Astrocyte (in vitro differentiated cells and primary cell): Measurements from ENCODE around the gene HNRNPA2B1.

Source experiments
- EZH2 ChIP-seq: IDR thresholded peaks from 2 replicates; pipeline ENCODE4 v1.6.1; 2012; ENCODE audit warnings: mild to moderate bottlenecking, low read length, inconsistent platforms; ENCODE audit not compliant: insufficient read depth
- TF ChIP-seq, protein P1 (sequence below): IDR thresholded peaks from 2 replicates; pipeline ENCODE4 v1.5.1; 2011; ENCODE audit warnings: low read depth, mild to moderate bottlenecking, inconsistent platforms, low read length, moderate library complexity; ENCODE audit not compliant: insufficient read depth

DNA sequence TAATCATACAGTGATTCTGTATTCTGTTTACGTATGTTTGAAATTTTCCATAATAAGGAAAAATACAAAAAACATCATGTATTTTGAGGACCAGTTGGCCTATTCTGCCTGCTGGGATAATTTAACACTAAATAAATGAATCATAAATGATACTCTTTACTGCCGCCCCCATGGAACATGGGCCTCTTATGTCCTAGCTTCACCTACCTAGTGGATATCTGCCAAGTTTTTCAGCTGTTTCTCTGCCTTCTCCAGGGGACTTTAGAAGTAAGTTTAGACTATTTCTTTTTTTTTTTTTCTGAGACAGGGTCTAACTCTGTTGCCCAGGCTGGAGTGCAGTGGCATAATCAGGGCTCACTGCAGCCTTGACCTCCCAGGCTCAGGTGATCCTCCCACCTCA lies 38.1 kb downstream of the HNRNPA2B1 start:
- TF ChIP-seq, protein P1, sequence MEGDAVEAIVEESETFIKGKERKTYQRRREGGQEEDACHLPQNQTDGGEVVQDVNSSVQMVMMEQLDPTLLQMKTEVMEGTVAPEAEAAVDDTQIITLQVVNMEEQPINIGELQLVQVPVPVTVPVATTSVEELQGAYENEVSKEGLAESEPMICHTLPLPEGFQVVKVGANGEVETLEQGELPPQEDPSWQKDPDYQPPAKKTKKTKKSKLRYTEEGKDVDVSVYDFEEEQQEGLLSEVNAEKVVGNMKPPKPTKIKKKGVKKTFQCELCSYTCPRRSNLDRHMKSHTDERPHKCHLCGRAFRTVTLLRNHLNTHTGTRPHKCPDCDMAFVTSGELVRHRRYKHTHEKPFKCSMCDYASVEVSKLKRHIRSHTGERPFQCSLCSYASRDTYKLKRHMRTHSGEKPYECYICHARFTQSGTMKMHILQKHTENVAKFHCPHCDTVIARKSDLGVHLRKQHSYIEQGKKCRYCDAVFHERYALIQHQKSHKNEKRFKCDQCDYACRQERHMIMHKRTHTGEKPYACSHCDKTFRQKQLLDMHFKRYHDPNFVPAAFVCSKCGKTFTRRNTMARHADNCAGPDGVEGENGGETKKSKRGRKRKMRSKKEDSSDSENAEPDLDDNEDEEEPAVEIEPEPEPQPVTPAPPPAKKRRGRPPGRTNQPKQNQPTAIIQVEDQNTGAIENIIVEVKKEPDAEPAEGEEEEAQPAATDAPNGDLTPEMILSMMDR, result no peak
- no peak for TF ChIP-seq EZH2
